ENCODE measurements around the gene ZNF615.
"Not testable (repeated sequence)": the region's sequence is repeated elsewhere in the genome, so short reads cannot be mapped to it uniquely, and the experiment has no call there.

DNA sequence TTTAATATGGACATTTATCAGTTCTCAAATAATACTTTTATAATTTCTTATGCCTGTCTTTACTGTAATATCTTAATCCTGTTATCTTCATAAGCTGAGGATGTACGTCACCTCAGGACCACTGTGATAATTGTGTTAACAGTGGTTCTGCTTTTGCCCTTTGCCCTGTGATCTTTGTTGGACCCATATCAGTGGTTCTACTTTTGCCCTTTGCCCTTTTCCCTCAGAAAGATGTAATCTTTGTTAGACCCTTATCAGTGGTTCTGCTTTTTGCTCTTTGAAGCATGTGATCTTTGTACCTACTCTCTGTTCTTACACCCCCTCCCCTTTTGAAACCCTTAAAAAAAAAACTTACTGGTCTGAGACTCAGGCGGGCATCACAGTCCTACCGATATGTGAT, 48.5 kb upstream of the ZNF615 start:
- TF ChIP-seq, protein P1, sequence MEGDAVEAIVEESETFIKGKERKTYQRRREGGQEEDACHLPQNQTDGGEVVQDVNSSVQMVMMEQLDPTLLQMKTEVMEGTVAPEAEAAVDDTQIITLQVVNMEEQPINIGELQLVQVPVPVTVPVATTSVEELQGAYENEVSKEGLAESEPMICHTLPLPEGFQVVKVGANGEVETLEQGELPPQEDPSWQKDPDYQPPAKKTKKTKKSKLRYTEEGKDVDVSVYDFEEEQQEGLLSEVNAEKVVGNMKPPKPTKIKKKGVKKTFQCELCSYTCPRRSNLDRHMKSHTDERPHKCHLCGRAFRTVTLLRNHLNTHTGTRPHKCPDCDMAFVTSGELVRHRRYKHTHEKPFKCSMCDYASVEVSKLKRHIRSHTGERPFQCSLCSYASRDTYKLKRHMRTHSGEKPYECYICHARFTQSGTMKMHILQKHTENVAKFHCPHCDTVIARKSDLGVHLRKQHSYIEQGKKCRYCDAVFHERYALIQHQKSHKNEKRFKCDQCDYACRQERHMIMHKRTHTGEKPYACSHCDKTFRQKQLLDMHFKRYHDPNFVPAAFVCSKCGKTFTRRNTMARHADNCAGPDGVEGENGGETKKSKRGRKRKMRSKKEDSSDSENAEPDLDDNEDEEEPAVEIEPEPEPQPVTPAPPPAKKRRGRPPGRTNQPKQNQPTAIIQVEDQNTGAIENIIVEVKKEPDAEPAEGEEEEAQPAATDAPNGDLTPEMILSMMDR (IDR thresholded peaks at IDR 0.05; ENCODE audit: low read depth, low read length, poor library complexity, severe bottlenecking): not testable (repeated sequence)
- TF ChIP-seq EZH2phosphoT487 (IDR thresholded peaks at IDR 0.05; ENCODE audit: borderline replicate concordance, low read length): not testable (repeated sequence)
